G401.6 (cell line): Measurements from ENCODE around the gene BCAP31.
"Not testable (repeated sequence)": the region's sequence is repeated elsewhere in the genome, so short reads cannot be mapped to it uniquely, and the experiment has no call there.

ENCODE experiments used
- FAIRE-seq: peaks from 2 replicates; lab custom pipeline; 2012; peaks lifted over from hg19 to GRCh38; lab: Jason Lieb, UNC

Gene BCAP31

DNA sequence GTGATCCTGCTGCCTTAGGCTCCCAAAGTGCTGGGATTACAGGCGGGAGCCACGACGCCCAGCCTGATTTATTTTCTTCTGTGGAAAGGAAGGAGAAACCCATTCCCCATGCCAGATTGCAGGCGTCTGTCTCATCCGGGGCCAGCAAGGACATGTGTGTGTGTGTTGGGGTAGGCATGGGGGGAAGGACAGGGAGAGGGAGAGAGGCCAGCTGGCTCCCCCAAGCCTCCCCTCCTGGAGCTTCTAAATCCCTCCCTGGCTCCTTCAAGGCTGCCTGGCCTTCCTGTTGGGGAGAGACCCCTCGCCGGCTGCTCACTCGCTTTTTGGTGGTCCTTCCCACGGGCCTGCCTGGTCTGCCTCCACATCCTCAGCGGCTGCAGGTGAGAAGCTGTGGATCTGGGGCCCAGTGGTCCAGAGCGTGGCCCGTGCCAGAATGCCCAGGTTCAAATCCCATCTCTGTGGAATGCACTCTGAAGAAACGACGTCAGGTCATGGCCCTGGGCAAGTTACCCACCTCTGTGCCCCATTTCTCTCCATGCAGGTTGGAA lies 38.5 kb upstream of the BCAP31 start:
- FAIRE-seq, result no peak

DNA sequence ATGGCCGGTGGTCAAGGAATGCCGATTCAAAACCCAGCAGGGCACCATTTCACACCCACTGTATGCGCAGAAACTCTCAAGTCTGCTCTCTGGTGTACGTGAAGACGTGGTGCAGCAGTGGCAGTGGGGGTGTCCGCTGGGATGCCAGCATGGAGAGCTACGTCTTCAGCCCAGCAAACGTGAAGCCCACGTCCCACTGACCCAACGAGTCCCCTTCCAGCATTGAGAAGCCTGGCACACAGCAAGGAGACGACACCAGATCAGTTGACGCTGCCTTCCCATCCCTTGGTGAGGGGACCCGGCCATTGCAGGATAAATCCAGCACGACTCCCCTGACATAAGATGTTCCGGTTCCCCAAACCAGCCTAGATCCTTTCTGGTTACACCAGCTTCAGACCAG lies 37.7 kb upstream of the BCAP31 start:
- FAIRE-seq, result no peak

DNA sequence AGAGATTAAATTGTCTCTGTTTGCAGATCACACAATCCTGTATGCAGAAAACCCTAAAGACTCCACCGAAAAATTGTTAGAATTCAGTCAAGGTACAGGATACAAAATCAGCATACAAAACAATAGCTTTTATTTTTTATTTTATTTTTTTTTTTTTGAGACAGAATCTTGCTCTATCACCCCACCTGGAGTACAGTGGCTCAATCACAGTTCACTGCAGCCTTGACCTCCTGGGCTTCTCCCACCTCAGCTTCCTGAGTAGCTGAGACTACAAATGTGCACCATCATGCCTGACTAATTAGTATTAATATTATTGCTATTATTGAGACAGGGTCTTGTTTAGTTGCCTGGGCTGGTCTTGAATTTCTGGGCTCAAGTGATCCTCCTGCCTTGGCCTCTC lies 30.9 kb upstream of the BCAP31 start:
- FAIRE-seq, result no peak

DNA sequence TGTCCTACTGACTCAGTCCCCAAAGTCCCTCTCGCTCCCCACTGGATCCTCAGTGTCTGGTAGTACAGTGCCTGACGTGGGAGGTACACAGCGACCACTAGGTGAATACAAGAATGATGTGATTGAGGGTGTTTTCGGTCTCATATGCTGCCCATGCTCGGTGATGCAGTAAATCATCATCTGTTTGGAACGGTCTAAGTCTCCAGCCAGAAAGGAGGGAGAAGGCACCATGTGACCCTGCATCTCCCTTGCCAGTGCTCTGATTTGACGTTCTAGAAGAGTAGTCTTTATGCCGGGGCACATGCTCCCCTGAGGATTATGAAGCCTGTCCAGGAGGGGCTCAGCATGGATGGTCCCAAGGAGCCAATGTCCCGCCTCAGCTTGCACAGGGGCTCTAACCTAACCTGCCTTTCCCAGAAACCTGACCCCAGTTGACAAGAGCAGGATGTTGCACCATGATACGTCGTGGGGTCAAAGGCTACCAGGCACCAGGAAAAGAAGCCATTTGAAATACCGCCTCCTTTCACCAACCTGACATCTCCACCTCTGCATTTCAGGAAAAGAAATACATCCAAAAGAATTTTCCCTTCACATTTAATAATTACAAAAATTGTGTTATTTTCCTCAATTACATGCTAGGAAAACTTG lies 26.1 kb upstream of the BCAP31 start:
- no peak for FAIRE-seq

DNA sequence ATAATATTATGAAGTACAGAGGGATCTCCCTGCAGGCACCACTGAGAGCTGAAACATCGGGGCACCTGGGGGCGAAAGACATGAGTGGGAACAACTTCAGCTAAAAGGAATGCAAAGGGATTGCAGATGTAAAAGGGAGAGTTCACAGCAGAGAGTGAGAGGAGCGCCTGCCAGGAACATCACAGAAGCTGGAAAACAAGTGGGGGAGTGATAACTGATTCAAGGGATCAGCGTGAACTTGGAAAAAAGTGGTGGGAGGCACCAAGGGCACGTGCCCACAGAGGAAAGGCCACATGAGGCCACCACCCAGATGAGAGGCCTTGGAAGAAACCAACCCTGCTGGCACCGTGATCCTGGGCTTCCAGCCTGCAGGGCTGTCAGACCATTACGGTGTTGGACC lies 24.8 kb upstream of the BCAP31 start:
- FAIRE-seq, result not testable (repeated sequence)

DNA sequence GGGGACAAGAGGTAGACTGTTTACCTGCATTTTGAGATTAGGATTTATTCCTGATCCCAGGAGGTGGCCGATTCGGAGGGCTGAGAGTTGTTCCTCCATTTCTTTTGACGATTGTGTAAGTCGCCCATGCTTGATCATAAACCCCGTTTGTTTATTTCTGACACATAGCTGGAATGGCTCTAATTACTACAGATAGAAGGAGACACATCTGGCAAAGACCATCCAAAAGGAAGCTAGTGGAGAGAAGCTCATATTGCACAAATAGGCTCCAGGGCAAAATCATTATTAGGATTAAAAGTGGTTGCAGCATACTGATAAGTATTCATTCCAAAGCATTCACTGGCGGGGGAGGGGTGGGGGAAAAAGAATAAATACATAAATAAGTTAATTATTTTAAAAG lies 22.8 kb upstream of the BCAP31 start:
- not testable (repeated sequence) for FAIRE-seq

DNA sequence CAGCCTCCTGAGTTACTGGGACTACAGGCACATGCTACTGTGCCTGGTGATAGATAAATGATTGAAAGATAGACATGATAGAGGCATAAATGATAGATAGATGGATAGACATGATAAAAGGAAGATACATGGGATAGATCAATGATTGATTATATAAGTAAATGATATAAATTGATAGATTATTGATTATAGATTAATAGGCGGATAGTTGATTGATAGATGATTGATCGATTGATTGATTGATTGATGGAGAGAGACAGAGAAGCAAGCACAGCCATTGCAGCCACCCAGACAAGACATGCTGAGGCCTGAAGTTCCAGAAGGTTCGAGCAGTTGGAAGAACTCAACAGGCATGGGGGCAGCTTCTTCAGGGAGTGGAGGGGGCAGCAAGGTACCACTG lies 22.2 kb upstream of the BCAP31 start:
- no peak for FAIRE-seq

DNA sequence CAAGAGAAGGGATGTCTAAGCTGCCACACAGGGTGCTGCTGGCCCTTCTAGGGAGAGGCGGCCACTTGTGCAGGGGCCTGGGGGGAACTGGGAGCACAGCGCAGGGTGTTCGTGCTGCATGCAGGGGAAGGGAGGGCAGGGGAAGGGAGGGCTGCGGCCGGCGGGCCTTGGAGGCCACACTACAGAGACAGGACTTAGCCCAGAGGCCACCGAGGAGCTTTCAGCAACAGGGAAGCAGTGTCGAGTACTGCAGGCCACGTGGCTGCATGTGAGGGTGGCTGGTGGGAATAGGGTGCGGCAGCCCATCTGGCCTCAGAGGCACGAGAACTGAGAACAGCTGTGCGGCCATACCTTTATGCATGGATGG lies 20.9 kb upstream of the BCAP31 start:
- FAIRE-seq, result not testable (repeated sequence)

DNA sequence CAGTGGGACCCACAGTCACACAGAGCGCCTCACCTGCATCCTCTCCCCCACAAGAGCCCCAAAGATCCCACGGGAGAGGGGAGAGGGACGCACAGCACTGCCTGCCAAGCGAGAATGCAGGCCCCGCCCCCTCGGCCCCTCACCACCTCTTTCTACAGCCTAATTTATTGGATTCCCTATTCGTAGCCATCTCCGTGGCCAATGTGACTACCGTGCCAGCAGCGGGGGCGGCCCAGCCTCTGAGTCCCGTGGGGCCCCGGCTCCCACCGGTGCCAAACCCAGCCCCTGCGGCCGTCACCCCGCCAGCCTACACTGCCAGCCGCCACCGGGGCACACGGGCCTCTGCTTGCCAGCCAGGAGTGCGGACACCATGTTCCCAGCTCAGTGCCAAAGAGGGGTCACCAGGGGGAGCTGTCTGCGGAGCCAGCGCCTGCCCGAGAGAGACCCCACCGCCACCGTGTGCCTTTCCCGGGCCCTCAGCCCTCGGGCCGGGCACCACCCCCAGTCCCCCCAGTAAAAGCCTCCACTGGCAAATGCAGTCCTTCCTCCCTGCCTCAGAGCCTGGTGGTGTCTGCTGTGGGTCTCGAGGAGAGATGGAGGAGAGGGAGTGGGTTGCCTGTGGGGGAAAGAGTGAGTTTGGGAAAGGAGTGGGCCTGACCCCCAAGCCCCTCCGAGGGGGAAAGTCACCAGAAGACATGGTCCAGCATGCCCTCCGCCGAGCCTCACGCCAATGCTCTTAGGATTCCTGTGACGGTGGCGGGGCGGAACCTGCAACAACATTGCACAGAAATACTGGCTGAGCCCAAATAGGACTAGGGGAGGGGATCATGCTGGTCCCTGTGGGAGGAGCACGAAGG lies 20.3 kb upstream of the BCAP31 start:
- no peak for FAIRE-seq

DNA sequence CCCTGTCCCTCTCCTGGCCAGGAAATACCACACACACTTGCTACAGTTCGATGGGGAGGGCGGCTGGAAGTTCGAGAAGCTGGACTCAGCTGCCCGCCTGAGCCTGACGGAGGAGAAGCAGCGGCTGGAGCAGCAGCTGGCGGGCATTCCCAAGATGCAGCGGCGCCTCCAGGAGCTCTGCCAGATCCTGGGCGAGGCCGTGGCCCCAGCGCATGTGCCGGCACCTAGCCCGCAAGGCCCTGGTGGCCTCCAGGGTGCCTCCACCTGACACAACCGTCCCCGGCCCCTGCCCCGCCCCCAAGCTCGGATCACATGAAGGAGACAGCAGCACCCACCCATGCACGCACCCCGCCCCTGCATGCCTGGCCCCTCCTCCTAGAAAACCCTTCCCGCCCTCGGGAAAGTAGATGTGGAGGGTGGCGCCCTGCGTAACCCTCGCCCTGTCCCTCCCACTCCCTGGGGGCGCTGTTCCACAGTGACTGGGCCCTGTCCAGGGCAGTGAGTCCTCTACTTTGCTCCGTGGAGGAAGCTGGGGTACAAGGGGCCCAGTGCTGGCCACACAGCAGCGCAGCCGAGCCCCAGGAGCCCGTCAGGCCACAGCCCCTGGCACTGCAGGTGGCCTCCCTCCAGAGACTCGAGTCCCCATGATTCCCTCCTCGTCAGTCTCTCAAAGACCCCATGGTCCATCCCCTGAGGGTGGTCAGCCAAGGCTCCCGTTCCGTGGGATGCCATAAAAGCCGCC lies 19.5 kb upstream of the BCAP31 start:
- FAIRE-seq, result not testable (repeated sequence)

DNA sequence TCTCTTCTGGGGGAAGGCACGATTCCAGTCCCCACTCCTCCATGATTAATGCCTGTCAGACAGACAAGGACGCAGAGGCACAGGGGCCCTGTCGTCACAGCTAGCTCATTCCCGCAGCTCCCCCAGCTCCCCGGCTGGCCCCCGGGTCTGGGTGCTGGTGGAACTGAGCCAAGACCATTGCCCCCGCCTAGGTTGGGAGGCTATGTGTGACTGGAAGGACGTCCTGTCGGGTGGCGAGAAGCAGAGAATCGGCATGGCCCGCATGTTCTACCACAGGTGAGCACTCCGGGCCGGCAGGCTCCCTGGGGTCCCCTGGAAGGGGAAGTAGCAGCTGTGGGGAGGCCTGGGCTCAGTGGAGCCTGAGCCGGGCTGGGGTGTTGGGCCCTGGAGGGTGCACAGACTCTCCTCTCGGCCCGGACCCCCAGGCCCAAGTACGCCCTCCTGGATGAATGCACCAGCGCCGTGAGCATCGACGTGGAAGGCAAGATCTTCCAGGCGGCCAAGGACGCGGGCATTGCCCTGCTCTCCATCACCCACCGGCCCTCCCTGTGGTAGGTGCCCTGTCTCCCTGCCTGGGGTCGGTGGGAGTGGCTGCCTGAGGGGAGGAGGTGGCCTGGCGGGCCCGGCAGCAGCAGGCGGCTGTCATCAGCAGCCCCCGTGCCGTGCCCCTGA lies 18.7 kb upstream of the BCAP31 start:
- not testable (repeated sequence) for FAIRE-seq

DNA sequence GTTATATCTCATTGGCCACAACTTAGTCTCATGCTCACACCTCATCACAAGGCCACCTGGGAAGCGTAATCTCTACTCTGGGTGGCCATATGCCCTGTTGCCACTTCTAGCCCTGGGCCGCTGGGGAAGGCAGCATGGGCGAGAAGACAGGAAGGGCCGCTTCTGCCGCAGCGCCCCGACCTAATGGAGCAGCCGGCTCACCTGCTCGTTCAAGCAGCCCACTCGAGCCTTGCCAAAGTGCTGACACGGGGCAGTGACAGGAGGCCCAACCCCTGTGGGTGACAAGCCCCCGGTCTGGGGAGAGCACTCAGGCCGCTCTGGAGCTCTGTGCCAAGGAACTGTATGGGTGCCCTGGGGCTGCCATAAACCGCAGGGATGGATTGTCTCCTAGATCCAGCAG lies 17.9 kb upstream of the BCAP31 start:
- not testable (repeated sequence) for FAIRE-seq

DNA sequence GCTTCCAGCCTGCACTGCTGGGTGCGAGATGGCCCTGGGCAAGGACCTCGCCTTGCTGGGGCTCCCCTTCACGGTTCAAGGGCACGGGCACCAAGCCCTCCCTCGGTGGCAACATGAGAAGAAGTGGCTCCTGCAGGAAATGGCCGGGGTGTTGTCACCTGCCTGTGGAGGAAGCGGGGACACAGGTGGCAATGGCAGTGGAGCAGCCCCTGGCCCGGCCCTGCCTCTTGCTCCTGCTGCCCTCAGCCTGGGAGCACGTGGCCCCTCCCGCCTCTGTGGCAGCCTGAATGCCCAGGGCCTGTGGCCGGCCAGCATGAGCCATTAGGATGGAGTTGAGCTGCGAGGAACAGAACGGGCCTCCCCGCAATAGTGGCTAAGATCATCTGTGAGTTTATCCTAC lies 17.3 kb upstream of the BCAP31 start:
- FAIRE-seq, result no peak

DNA sequence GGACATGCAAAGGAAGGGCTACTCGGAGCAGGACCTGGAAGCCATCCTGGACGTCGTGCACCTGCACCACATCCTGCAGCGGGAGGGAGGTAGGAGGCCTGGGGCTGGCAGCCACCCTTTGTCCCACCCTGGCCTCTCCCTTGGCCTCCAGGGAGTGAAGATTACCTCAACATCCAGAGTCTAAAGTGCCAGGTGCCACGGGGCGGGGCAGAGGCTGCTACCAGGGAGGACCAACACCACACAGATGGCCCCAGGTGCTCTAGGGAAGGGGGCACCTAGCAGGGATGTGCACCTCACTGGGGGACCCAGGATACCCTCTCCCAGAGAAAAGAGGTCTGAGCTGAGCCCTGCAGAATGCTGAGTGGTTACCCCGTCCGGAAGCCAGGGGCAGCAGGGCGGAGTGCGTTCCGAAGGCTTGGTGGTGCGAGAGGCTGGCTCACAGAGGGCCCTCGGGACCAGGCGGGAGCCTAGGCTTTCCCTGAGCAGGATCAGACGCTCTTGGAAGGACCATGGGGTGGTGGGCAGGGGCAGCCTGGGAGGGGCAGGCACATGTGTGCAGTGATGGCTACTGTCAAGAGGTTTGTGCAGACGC lies 16.5 kb upstream of the BCAP31 start:
- FAIRE-seq, result no peak

DNA sequence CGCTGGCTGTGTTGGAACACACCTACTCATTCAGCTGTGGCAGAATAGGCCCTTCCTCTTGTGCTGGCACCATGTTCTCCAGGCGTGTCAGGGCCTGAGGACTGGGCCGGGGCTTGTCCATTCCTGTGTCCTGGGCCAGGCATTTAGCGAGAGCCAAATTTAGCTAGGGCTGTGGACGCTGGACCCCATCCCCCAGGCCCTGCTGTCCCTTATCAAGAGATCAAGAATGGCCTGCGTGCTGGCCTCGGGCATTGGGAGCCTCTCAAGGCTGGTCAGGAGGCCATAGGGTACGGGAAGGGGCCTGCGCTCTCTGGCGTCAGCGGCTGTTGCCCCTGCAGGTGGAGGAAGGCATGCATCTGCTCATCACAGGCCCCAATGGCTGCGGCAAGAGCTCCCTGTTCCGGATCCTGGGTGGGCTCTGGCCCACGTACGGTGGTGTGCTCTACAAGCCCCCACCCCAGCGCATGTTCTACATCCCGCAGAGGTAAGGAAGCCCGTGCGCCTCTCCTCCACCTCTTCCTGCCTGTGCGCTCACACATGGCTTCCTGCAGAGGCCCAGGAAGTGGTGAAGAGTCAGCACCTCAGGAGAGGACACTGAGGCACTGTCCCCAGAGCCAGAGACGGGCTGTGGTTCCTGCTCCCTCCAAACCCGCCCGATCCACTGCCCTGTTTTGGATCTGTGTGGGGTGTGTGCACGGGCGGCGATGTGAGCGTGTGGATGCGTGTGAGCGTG lies 15.7 kb upstream of the BCAP31 start:
- FAIRE-seq, result no peak

DNA sequence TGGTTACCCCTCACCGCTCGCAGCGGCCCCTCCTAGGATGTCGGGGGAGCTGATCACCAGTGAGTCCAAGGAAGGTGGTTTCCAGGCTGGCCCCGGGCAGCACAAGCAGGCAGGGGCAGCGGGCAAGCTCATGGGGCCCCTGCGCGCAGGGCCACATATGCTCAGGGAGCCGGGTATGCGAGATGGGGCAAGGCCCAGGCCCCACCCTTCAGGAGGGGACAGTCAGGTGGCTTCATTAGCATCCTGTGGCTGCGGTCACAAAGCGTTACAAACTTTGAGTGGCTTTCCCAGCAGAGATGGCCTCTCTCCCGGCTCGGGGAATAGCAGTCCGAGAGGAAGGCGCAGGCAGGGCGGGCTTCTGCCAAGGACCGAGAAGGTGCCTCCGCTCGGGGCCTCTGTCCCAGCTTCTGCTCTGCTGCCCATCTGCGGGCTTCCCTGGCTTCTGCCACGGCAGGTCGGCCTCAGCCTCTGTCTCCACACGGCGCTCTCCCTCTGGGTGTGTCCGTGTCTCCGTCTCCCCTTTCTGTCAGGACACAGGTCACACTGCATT lies 13.9 kb upstream of the BCAP31 start:
- no peak for FAIRE-seq

DNA sequence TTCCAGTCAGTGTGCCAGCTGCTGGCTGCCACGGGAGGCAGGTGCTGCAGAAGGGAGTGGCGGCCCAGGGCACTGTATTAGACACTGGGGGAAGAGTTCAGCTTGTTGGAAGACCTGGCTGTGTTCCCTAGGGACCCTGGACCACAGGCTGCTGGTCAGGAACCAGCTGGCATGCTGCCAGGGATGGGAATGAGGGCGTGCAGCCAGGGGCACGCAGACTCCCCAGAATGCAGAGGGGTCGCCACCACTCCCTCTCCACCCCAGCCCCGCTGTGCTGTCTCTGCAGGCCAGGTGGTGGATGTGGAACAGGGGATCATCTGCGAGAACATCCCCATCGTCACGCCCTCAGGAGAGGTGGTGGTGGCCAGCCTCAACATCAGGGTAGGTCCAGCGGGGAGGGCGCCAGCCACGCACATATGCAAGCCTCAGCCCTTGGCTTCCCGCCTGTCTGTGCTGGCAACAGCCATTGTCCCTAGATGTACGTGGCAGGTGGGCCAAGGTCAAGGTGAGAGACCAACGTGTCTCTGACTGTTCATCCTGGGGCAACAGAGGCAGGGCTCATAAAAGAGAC lies 12.8 kb upstream of the BCAP31 start:
- FAIRE-seq, result no peak

DNA sequence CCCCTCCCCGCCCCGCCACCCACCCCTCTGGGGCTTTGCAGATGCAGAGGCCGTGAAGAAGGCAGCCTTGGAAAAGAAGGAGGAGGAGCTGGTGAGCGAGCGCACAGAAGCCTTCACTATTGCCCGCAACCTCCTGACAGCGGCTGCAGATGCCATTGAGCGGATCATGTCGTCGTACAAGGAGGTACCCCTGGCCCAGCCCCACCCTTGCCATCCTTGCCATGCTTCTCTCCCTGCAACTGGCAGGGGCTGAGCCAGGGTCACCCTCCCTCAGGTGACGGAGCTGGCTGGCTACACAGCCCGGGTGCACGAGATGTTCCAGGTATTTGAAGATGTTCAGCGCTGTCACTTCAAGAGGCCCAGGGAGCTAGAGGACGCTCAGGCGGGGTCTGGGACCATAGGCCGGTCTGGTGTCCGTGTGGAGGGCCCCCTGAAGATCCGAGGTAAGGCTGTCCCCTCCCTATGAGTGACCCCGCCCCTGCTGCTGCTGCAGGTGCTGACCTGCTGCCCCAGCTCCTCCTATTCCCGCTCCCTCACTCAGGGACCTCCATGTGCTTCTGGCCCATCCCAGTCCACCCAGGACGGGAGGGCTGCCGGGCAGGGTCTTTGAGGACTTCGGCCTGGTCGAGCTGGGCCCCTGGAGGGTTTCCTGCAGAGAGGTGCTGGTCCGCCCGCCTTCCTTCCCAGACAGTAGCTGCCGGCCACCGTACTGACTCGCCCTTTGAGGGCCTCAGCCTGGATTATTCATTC lies 12.1 kb upstream of the BCAP31 start:
- no peak for FAIRE-seq

DNA sequence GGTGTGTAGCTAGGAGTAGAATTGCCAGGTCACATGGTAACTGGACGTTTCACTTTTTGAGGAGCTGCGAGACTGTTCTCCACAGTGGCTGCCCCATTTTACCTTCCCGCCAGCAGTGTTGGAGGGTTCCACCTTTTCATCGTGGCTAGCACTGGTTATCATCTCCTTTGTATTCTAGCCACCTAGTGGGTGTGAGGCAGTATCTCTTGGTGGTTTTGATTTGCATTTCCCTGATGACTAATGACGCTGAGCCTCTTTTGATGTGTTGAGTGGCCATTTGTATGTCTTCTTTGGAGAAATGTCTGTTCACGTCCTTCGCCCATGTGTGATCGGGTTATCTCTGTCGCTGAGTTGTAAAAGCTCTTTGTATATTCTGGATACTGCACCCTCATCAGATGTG lies 11.1 kb upstream of the BCAP31 start:
- no peak for FAIRE-seq

DNA sequence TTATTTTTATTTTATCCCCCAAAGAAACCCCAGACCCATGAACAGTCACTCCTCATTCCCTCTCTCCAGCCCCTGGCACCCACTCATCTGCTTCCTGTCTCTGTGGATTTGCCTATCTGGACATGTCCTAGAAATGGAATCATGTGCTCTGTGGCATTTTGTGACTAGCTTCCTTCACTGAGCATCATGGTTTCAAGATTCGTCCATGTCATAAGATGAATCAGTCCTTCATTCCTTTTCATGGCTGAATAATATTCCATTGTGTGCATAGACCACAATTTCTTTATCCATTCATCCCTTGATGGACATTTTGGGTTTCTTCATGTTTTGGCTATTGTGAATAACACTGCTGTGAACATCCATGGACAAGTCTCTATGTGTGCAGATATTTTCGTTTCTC lies 10.7 kb upstream of the BCAP31 start:
- FAIRE-seq, result no peak
